PC-3 (cell line): ENCODE measurements around the gene PGC. TPM values are rescaled to one million over a fixed set of nuclear protein-coding genes. Genes with fewer than 3 reads are reported as not detected.
A peak's percentile ranks its signal among the peaks of the same experiment; 100 is the strongest.

Experiments used
- ATAC-seq: fragments of 200-7000 bp; cut with Tn5 transposase; 2 replicates; pipeline ENCODE4 v1.9.1; 2020; ENCODE audit warnings: mild to moderate bottlenecking, moderate library complexity
- BruUV-seq: library from RNA; stranded (reverse); fragments of 400-500 nt; replicated peaks from 2 replicates; lab custom pipeline; 2021; lab: Mats Ljungman, UMichigan
- CTCF ChIA-PET: fragments of 300-600 bp; sonication (Branson Sonifier 250); formaldehyde crosslinking; loops from one replicate; lab custom pipeline; 2022; ENCODE audit warnings: antibody characterized with exemption; lab: Charles Lee
- POLR2A ChIA-PET: fragments of 300-600 bp; sonication (Branson Sonifier 250); formaldehyde crosslinking; loops from one replicate; lab custom pipeline; 2022; ENCODE audit warnings: antibody characterized with exemption; ENCODE audit not compliant: unreplicated experiment; lab: Charles Lee
- DNase-seq: peaks from one replicate; pipeline ENCODE4 v3.0.0-alpha.2; 2015
- H2AFZ ChIP-seq: fragments of 300-600 bp; sonication (generic); 2 replicates; pipeline ENCODE4 v1.6.0; 2016; ENCODE audit warnings: antibody characterized with exemption, low read length
- H3F3A ChIP-seq: fragments of 300-600 bp; sonication (generic); one replicate; pipeline ENCODE4 v1.6.0; 2017; ENCODE audit warnings: antibody characterized with exemption, low read length, control low read depth, mild to moderate bottlenecking; ENCODE audit not compliant: unreplicated experiment
- H3K27ac ChIP-seq: fragments of 300-600 bp; sonication (generic); 2 replicates; pipeline ENCODE4 v1.5.1; 2016; ENCODE audit warnings: mild to moderate bottlenecking, low read length
- H3K27me3 ChIP-seq: fragments of 300-600 bp; sonication (generic); 2 replicates; pipeline ENCODE4 v1.6.1; 2016; ENCODE audit warnings: low read length, mixed read lengths
- H3K36me3 ChIP-seq: fragments of 300-600 bp; sonication (generic); 2 replicates; pipeline ENCODE4 v1.6.1; 2016; ENCODE audit warnings: low read depth, mixed run types, low read length, mixed read lengths
- H3K4me1 ChIP-seq: fragments of 300-600 bp; sonication (generic); 2 replicates; pipeline ENCODE4 v1.5.1; 2016; ENCODE audit warnings: low read length; ENCODE audit not compliant: insufficient read depth
- H3K4me2 ChIP-seq: fragments of 300-600 bp; sonication (generic); 2 replicates; pipeline ENCODE4 v1.6.0; 2016; ENCODE audit warnings: low read length
- H3K4me3 ChIP-seq: fragments of 300-600 bp; sonication (generic); 2 replicates; pipeline ENCODE4 v1.5.1; 2016; ENCODE audit warnings: mild to moderate bottlenecking, low read length, mixed read lengths
- H3K79me2 ChIP-seq: fragments of 300-600 bp; sonication (generic); 2 replicates; pipeline ENCODE4 v1.6.1; 2017; ENCODE audit warnings: low read length, mixed read lengths
- H3K9ac ChIP-seq: fragments of 300-600 bp; sonication (generic); 2 replicates; pipeline ENCODE4 v1.6.0; 2016; ENCODE audit warnings: mild to moderate bottlenecking, low read length
- H3K9me2 ChIP-seq: fragments of 300-600 bp; sonication (generic); replicated peaks from 2 replicates; pipeline ENCODE4 v1.6.1; 2016; ENCODE audit warnings: mixed run types, low read length, mixed read lengths
- H3K9me3 ChIP-seq: fragments of 300-600 bp; sonication (generic); 2 replicates; pipeline ENCODE4 v1.6.1; 2016; ENCODE audit warnings: low read length, mixed read lengths
- H4K20me1 ChIP-seq: fragments of 300-600 bp; sonication (generic); 2 replicates; pipeline ENCODE4 v1.6.1; 2016; ENCODE audit warnings: low read length, mixed read lengths
- CTCF ChIP-seq: fragments of 300-600 bp; sonication (generic); conservative IDR thresholded peaks from 2 replicates; pipeline ENCODE4 v1.5.1; 2017; ENCODE audit warnings: antibody characterized with exemption, low read depth, mild to moderate bottlenecking, low read length
- EZH2 ChIP-seq: fragments of 300-600 bp; sonication (generic); IDR thresholded peaks from one replicate; pipeline ENCODE4 v1.6.1; 2017; ENCODE audit warnings: antibody characterized with exemption, mild to moderate bottlenecking, low read length; ENCODE audit not compliant: unreplicated experiment
- EZH2phosphoT487 ChIP-seq: fragments of 300-600 bp; sonication (generic); IDR thresholded peaks from 2 replicates; pipeline ENCODE4 v1.6.1; 2018; ENCODE audit warnings: mild to moderate bottlenecking, antibody characterized with exemption, low read length, borderline replicate concordance
- intact Hi-C: fragments of 100-400 bp; cut with micrococcal nuclease; formaldehyde crosslinking; loops from 2 replicates; pipeline ENCODE4 v1.9.0; 2023
- total RNA-seq: library from RNA; depleted of rRNA; stranded (reverse); fragments of >200 nt; gene quantifications from 2 replicates; pipeline ENCODE4 v1.2.3, GENCODE V29; 2014

The PGC gene
- total RNA-seq, 1 experiment from 2014 or later, result not detected

- DNase-seq (peak; percentile 54), ATAC-seq (peak; percentile 68)
- Histone ChIP-seq H3K79me2 (no peaks in the 10 kb centered on the region), H4K20me1 (no peaks in the 10 kb centered on the region), H3K36me3 (no peaks in the 10 kb centered on the region), H3K9me3 (no peaks in the 10 kb centered on the region), H2AFZ (peak overlapping the region; percentile 85), H3K27me3 (no peaks in the 10 kb centered on the region), H3K27ac (no peak overlapping the region), H3K9ac (no peak overlapping the region), H3K9me2 (no peaks in the 10 kb centered on the region), H3K4me1 (peaks cover 11% of the 10 kb centered on the region; the same call in 1 of the 2 replicates), H3K4me2 (peak overlapping the region; percentile 76), H3F3A (no peaks in the 10 kb centered on the region), H3K4me3 (peak overlapping the region; percentile 71)
- TF ChIP-seq CTCF, result no peak
- TF ChIP-seq EZH2, result no peak
- no peak for TF ChIP-seq EZH2phosphoT487
- intact Hi-C loops, result loop anchor here (2.0 kb wide), 1 partner anchor 53 kb away; the partner anchor contains the start of gene TOMM6
- no TSS peak for BruUV-seq
- POLR2A ChIA-PET, result interaction anchor here (0.6 kb wide), 2 partner anchors 39 to 190 kb away, joined by 5 to 7 read pairs; no protein-coding TSS in a partner anchor
- CTCF ChIA-PET, result interaction anchor here (0.7 to 1.2 kb wide), 2 partner anchors 53 to 54 kb away, joined by 3 to 4 read pairs; partner anchors contain the start of gene TOMM6
Observed at GRCh38 chr6:41733707-41734665, 13.2 kb downstream of the PGC start.

GRCh38 chr6:41733360-41733706, 13.9 kb downstream of the PGC start:
- intact Hi-C loops, result no loop called here
- H3F3A ChIP-seq, result no peaks in the 10 kb centered on the region
- no peak overlapping the region for H3K9ac ChIP-seq
- TF ChIP-seq CTCF (no peak), EZH2phosphoT487 (no peak), EZH2 (no peak)
- H3K27me3 ChIP-seq, result no peaks in the 10 kb centered on the region
- no peak for DNase-seq
- H3K79me2 ChIP-seq, result no peaks in the 10 kb centered on the region
- no TSS peak for BruUV-seq
- H4K20me1 ChIP-seq, result no peaks in the 10 kb centered on the region
- H2AFZ ChIP-seq, result peak overlapping the region; percentile 67
- H3K9me3 ChIP-seq, result no peaks in the 10 kb centered on the region
- POLR2A ChIA-PET, result interaction anchor here (0.6 kb wide), 1 partner anchor 39 kb away, joined by 5 read pairs; no protein-coding TSS in a partner anchor
- peak overlapping the region; percentile 76 for H3K4me2 ChIP-seq
- CTCF ChIA-PET, result interaction anchor here (1.2 kb wide), 1 partner anchor 53 kb away, joined by 4 read pairs; no protein-coding TSS in a partner anchor
- ATAC-seq, result no peak
- peaks cover 11% of the 10 kb centered on the region; the same call in 1 of the 2 replicates for H3K4me1 ChIP-seq
- H3K27ac ChIP-seq, result no peak overlapping the region
- no peaks in the 10 kb centered on the region for H3K36me3 ChIP-seq
- H3K9me2 ChIP-seq, result no peaks in the 10 kb centered on the region
- H3K4me3 ChIP-seq, result peak overlapping the region; percentile 71; the same call in 1 of the 2 replicates
